Breast epithelium (tissue), 3 donors: ENCODE data around the gene SLC4A7.
A peak's percentile ranks its signal among the peaks of the same experiment; 100 is the strongest.

Experiments used
- CTCF ChIP-seq, 3 donors: fragments of 450-650 bp; IDR thresholded peaks; one replicate each; pipeline ENCODE4 v1.5.1; 2016 to 2017; ENCODE audit warnings: antibody characterized with exemption in 3 of 3, mild to moderate bottlenecking in 3 of 3, moderate library complexity in 3 of 3
- POLR2A ChIP-seq: fragments of 450-650 bp; IDR thresholded peaks from one replicate; pipeline ENCODE4 v1.6.1; 2016; ENCODE audit warnings: antibody characterized with exemption, mild to moderate bottlenecking, moderate library complexity
- POLR2AphosphoS5 ChIP-seq, 3 donors: sonication (generic); formaldehyde crosslinking; IDR thresholded peaks; one replicate each; pipeline ENCODE4 v1.6.1; 2017; ENCODE audit warnings: antibody characterized with exemption in 3 of 3

- TF ChIP-seq CTCF (IDR thresholded peaks at IDR 0.05), result peak in 2 of 3 donors; percentile 46 to 47
- no peak for TF ChIP-seq POLR2A
- TF ChIP-seq POLR2AphosphoS5 (IDR thresholded peaks at IDR 0.05), result no peak
Measured at GRCh38 chr3:27467545-27467944, 16.6 kb downstream of the SLC4A7 start.
